Nephron (organoid): ENCODE results near the gene ATP8B3.

Experiments used
- H3K27ac Mint-ChIP-seq, 3 experiments: 2 replicates each; pipeline ENCODE4 v1.8.0; 2020; ENCODE audit warnings: mixed read lengths in 3 of 3, mild to moderate bottlenecking in 2 of 3, moderate library complexity in 1 of 3
- H3K27me3 Mint-ChIP-seq: 2 replicates; pipeline ENCODE4 v1.8.0; 2021; ENCODE audit warnings: low read depth, mild to moderate bottlenecking, moderate library complexity, mixed read lengths
- H3K36me3 Mint-ChIP-seq: 2 replicates; pipeline ENCODE4 v1.8.0; 2020; ENCODE audit warnings: low read depth, mixed read lengths
- H3K4me1 Mint-ChIP-seq: 2 replicates; pipeline ENCODE4 v1.8.0; 2020; ENCODE audit warnings: mixed read lengths
- H3K4me3 Mint-ChIP-seq, 3 experiments: 2 replicates each; pipeline ENCODE4 v1.8.0; 2020; ENCODE audit warnings: mild to moderate bottlenecking in 3 of 3, mixed read lengths in 3 of 3, moderate library complexity in 2 of 3
- H3K9me3 Mint-ChIP-seq: 2 replicates; pipeline ENCODE4 v1.8.0; 2020; ENCODE audit warnings: mixed read lengths
- TF ChIP-seq, protein P1 (sequence below), 3 experiments: fragments of 200-600 bp; sonication (generic); IDR thresholded peaks; one replicate each; pipeline ENCODE4 v1.5.0; 2021; ENCODE audit warnings: antibody characterized with exemption in 3 of 3; ENCODE audit not compliant: unreplicated experiment in 3 of 3

Gene ATP8B3

DNA sequence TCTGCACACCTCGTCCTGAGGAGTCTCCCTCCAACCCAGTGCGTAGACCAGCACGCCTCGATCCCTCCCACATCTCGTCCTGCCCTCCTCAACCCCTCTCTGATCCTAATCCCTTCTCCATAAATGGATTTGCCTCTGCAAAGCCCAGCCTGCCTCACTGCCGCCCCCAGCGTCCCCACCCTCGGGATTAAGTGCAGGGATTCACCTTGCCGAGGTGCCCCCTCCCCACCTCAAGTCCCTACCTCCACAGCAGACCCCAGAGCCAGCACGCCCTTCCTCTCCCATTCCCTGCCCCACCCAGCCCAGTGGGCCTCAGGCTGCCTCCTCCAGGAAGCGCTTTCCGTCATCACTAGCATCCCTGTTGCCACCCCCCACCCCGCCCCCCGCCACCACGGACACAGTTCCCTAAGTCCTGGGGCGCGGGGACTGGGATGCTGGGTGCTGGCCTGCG, 47.3 kb upstream of the ATP8B3 start:
- Mint-ChIP-seq H3K9me3 (no peaks in the 10 kb centered on the region), H3K27me3 (peaks cover 10% of the 10 kb centered on the region), H3K4me1 (peaks cover 34% of the 10 kb centered on the region), H3K4me3 (peak overlapping the region; percentile 62 to 82 (median 76)), H3K27ac (peak overlapping the region; percentile 6 to 89 (median 73)), H3K36me3 (no peaks in the 10 kb centered on the region)
- TF ChIP-seq, protein P1, sequence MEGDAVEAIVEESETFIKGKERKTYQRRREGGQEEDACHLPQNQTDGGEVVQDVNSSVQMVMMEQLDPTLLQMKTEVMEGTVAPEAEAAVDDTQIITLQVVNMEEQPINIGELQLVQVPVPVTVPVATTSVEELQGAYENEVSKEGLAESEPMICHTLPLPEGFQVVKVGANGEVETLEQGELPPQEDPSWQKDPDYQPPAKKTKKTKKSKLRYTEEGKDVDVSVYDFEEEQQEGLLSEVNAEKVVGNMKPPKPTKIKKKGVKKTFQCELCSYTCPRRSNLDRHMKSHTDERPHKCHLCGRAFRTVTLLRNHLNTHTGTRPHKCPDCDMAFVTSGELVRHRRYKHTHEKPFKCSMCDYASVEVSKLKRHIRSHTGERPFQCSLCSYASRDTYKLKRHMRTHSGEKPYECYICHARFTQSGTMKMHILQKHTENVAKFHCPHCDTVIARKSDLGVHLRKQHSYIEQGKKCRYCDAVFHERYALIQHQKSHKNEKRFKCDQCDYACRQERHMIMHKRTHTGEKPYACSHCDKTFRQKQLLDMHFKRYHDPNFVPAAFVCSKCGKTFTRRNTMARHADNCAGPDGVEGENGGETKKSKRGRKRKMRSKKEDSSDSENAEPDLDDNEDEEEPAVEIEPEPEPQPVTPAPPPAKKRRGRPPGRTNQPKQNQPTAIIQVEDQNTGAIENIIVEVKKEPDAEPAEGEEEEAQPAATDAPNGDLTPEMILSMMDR (IDR thresholded peaks at IDR 0.05; ENCODE audit: unreplicated experiment in 3 of 3) = no peak

DNA sequence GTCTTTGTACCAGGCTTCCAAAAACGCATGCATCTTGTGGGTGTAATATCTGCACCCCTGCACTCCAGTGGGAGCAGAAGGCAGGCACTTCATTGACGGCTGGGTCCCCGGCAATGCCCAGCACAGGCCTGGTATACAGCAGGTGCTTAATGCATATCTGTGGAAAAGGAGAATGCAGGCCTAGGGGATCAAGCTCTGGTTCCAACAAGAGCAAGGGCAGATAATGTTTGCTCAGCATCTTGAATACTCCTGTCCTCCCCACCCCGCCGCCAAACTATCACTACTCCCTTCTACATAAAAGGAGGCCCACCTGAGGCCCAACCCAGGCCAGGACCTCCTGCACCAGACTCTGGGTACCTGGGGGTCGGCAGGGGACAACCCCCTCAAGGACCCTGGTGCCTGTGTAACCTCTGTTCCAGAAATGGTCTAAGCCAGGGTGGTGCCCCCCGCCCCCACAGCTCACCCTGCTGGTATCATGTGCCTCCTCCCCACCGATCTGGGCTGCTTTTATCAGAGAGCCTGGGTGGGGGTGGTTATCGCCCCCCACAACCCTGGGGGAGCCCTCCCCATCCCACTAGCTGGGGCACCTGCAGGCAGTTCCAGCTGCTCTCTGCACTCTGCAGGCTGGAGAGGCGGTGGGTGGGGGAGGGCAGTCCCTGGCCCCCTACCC, 46.5 kb upstream of the ATP8B3 start:
- Mint-ChIP-seq H3K9me3 (no peaks in the 10 kb centered on the region), H3K4me1 (peaks cover 35% of the 10 kb centered on the region), H3K36me3 (no peaks in the 10 kb centered on the region), H3K4me3 (peak overlapping the region; percentile 21 to 55 (median 31)), H3K27me3 (peaks cover 10% of the 10 kb centered on the region), H3K27ac (peak overlapping the region in 1 of 3 experiments; percentile 25)
- TF ChIP-seq, protein P1 (IDR thresholded peaks at IDR 0.05; ENCODE audit: unreplicated experiment in 3 of 3) = no peak

DNA sequence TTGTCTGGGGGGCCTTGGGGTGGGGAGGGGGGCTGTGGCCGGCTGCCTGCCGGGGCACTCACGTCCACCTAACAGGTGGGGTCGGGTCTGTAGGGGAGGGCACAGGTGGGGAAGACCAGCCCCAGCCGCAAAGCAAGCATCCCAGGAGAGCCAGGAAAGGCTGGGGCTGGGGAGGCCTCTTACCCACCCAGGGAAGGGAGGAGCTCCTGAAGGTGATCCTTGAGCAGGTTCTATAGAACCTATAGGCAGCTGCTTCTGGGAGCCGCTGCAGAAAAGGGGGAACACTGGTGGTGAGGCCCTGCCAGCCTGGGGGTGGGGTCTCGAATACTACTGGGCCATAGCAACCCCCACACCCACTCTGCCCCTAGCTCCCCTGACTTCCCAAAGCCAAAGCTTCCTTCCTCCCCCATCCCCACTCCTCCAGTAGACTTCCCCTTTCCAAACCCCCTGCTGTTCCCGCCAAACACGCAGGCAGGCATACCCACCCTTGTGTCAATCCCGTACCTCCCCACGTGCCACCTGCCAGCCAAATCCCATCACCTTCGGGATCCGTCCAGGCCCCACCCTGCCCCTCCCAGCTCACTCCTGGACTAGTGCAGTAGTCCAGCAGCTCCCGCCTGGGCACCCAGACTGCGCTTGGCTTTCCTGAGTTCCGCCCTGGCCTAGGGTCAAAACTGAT, 45.7 kb upstream of the ATP8B3 start:
- TF ChIP-seq, protein P1 (IDR thresholded peaks at IDR 0.05; ENCODE audit: unreplicated experiment in 3 of 3) = no peak
- Mint-ChIP-seq H3K27ac (peak overlapping the region in 1 of 3 experiments; percentile 25), H3K4me3 (peak overlapping the region; percentile 31 to 55 (median 44)), H3K4me1 (peaks cover 38% of the 10 kb centered on the region), H3K9me3 (no peaks in the 10 kb centered on the region), H3K27me3 (peaks cover 10% of the 10 kb centered on the region), H3K36me3 (no peaks in the 10 kb centered on the region)

DNA sequence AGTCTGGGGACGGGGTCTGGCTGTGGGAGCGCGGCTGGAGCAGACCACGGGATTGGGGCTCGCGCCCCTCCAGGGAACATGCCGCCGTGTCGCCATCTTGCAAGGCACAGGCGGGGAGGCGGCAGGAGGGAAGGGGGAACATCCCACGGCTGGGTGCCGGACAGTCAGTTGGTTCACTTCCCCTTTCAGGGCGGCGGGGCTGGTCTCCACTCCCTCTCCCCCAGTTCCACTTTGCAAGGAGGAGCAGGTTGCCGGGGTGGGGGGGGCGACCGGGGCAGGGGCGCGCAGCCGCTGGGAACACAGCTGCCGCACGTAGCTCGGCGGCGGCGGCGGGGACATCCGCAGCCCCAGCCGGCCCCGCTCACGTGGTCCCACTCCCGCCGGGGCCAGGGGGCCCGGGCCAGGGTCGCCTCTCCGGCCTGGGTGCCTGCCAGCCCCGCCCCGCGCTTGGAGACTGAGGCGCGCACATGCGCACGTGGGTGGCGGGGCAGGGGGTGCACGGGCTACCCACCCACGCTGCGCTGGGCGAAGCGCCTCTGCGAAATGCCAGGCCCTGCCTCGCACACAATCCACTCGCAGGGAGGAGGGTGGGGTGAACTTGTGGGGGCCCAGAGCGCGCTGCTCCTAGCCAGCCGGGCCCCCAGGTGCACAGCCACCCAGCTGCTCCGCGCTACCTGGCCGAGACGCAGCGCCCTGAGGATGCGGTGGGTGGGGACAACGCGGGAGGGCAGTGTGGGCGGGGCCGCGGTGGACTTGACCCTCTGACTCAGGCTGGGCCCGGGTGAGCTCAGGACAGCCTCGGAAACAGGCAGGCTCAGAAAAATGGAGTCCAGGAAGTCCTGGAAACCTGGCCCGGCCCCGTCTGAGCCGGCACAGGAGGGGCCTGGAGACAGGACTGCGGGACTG, 44.9 kb upstream of the ATP8B3 start:
- H3K4me1 Mint-ChIP-seq = peaks cover 37% of the 10 kb centered on the region
- no peaks in the 10 kb centered on the region for H3K9me3 Mint-ChIP-seq
- H3K4me3 Mint-ChIP-seq = peak overlapping the region; percentile 67 to 76 (median 72)
- TF ChIP-seq, protein P1 (IDR thresholded peaks at IDR 0.05; ENCODE audit: unreplicated experiment in 3 of 3) = no peak
- peaks cover 7% of the 10 kb centered on the region for H3K27me3 Mint-ChIP-seq
- H3K27ac Mint-ChIP-seq = peak overlapping the region in 2 of 3 experiments; percentile 66 to 91
- no peaks in the 10 kb centered on the region for H3K36me3 Mint-ChIP-seq

DNA sequence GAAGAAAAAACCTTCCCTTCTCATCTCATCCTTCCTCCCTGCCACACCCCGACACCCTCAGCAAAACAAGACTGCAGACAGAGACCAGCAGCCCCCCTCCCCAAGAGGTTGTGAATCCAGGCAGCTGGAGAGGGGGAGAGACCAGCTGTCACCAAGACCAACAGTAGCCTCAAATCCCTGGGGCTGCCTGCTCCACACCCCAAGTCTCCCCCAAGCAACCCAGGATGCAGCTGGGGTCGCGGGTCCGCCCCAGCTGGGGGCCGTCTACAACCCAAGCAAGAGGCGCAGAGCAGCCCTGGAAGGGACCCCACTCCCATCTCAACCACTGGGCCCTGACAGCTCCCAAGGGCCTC, 44.2 kb upstream of the ATP8B3 start:
- Mint-ChIP-seq H3K4me3 (peak overlapping the region; percentile 67 to 76 (median 72)), H3K4me1 (peaks cover 31% of the 10 kb centered on the region), H3K36me3 (no peaks in the 10 kb centered on the region), H3K9me3 (no peaks in the 10 kb centered on the region), H3K27me3 (peaks cover 3% of the 10 kb centered on the region), H3K27ac (peak overlapping the region; percentile 29 to 91 (median 66))
- TF ChIP-seq, protein P1 (IDR thresholded peaks at IDR 0.05; ENCODE audit: unreplicated experiment in 3 of 3) = no peak
